SK-N-SH (cell line): ENCODE data around the gene RPS6KB2. TPM values are rescaled to one million over a fixed set of nuclear protein-coding genes. Genes with fewer than 3 reads are reported as not detected.

ENCODE experiments used
- CTCF ChIA-PET: fragments of 300-600, 350-600 bp; formaldehyde crosslinking; extraction: SDS; loops from one replicate; lab custom pipeline; 2021; lab: Yijun Ruan, JAX
- POLR2A ChIA-PET: fragments of 350-600 bp; sonication (Branson Sonifier 250); formaldehyde crosslinking; extraction: SDS; loops from one replicate; lab custom pipeline; 2020; ENCODE audit warnings: antibody characterized with exemption, inconsistent platforms; lab: Yijun Ruan, JAX
- DNase-seq: peaks from one replicate; pipeline ENCODE4 v3.0.0; 2012
- H2AFZ ChIP-seq: fragments of 200-600 bp; sonication (generic); 2 replicates; pipeline ENCODE4 v1.8.1; 2016; ENCODE audit warnings: antibody characterized with exemption, mild to moderate bottlenecking, low read depth
- H3F3A ChIP-seq: fragments of 200-600 bp; sonication (generic); replicated peaks from 2 replicates; pipeline ENCODE3; 2016; ENCODE audit warnings: antibody characterized with exemption, mild to moderate bottlenecking; ENCODE audit not compliant: insufficient read depth
- H3K27ac ChIP-seq, 2 experiments: fragments of 200-500 bp in 1 of 2; fragments of 200-600 bp in 1 of 2; sonication (Bioruptor generic) in 1 of 2; sonication (generic), shearing (Covaris generic) in 1 of 2; 2 replicates each; pipeline versions ENCODE4 v1.5.1 to v1.6.1; 2014 to 2016; ENCODE audit warnings: low read depth in 2 of 2, inconsistent platforms in 1 of 2, low read length in 1 of 2, mild to moderate bottlenecking in 1 of 2, mixed read lengths in 1 of 2
- H3K27me3 ChIP-seq: fragments of 200-600 bp; sonication (generic), shearing (Covaris generic); 2 replicates; pipeline ENCODE4 v1.6.1; 2016; ENCODE audit warnings: mixed run types; ENCODE audit not compliant: insufficient read depth
- H3K36me3 ChIP-seq, 2 experiments: fragments of 200-500 bp in 1 of 2; fragments of 200-600 bp in 1 of 2; sonication (Bioruptor generic) in 1 of 2; sonication (generic) in 1 of 2; replicated peaks in 1 of 2; 2 replicates each; pipeline versions ENCODE3 to v1.5.1; 2014 to 2016; ENCODE audit warnings: low read length in 1 of 2, mild to moderate bottlenecking in 1 of 2; ENCODE audit not compliant: insufficient read depth in 2 of 2, control insufficient read depth in 1 of 2
- H3K4me1 ChIP-seq, 2 experiments: fragments of 200-500 bp in 1 of 2; fragments of 200-600 bp in 1 of 2; sonication (Bioruptor generic) in 1 of 2; sonication (generic), shearing (Covaris generic) in 1 of 2; 2 replicates each; pipeline versions ENCODE4 v1.5.1 to v1.6.1; 2014 to 2016; ENCODE audit warnings: low read depth in 1 of 2, low read length in 1 of 2, mixed run types in 1 of 2; ENCODE audit not compliant: insufficient read depth in 2 of 2, control insufficient read depth in 1 of 2
- H3K4me2 ChIP-seq: fragments of 200-600 bp; sonication (generic), shearing (Covaris generic); 2 replicates; pipeline ENCODE4 v1.6.1; 2017; ENCODE audit warnings: mixed run types
- H3K4me3 ChIP-seq, 2 experiments: fragments of 200-500 bp in 1 of 2; fragments of 200-600 bp in 1 of 2; sonication (Bioruptor generic) in 1 of 2; sonication (generic), shearing (Covaris generic) in 1 of 2; 2 replicates each; pipeline versions ENCODE4 v1.5.1 to v1.8.1; 2014 to 2016; ENCODE audit warnings: low read depth in 2 of 2, inconsistent platforms in 1 of 2, low read length in 1 of 2, mild to moderate bottlenecking in 1 of 2, mixed read lengths in 1 of 2, moderate library complexity in 1 of 2
- H3K79me2 ChIP-seq: fragments of 200-600 bp; sonication (generic); 2 replicates; pipeline ENCODE4 v1.8.1; 2017; ENCODE audit warnings: mild to moderate bottlenecking; ENCODE audit not compliant: insufficient read depth
- H3K9ac ChIP-seq: fragments of 200-600 bp; sonication (generic); 2 replicates; pipeline ENCODE4 v1.6.1; 2017; ENCODE audit warnings: mixed run types
- H3K9me2 ChIP-seq: fragments of 200-600 bp; sonication (generic); 2 replicates; pipeline ENCODE4 v1.6.1; 2017; ENCODE audit warnings: mixed run types
- H3K9me3 ChIP-seq: fragments of 200-600 bp; sonication (generic); 2 replicates; pipeline ENCODE4 v1.6.1; 2017; ENCODE audit warnings: mixed run types, mild to moderate bottlenecking, moderate library complexity
- H4K20me1 ChIP-seq: fragments of 200-600 bp; sonication (generic); 2 replicates; pipeline ENCODE4 v1.6.1; 2017; ENCODE audit warnings: mild to moderate bottlenecking, mixed run types; ENCODE audit not compliant: insufficient read depth
- CHD2 ChIP-seq: fragments of 150-350 bp; IDR thresholded peaks from 2 replicates; pipeline ENCODE4 v1.6.1; 2018; ENCODE audit warnings: low read length; ENCODE audit not compliant: partially characterized antibody
- CTCF ChIP-seq: fragments of 200-600 bp; sonication (generic); IDR thresholded peaks from 2 replicates; pipeline ENCODE4 v1.6.1; 2017; ENCODE audit warnings: antibody characterized with exemption, mild to moderate bottlenecking, moderate library complexity
- ELF1 ChIP-seq: IDR thresholded peaks from 2 replicates; pipeline ENCODE4 v1.4.0; 2012
- EZH2phosphoT487 ChIP-seq: fragments of 200-600 bp; sonication (generic); IDR thresholded peaks from 2 replicates; pipeline ENCODE4 v1.6.1; 2017; ENCODE audit warnings: low read depth, mixed run types, mild to moderate bottlenecking, antibody characterized with exemption, moderate library complexity, borderline replicate concordance
- FOXJ3 ChIP-seq: sonication (generic); formaldehyde crosslinking; IDR thresholded peaks from 2 replicates; pipeline ENCODE4 v1.5.1; 2020; ENCODE audit warnings: mild to moderate bottlenecking, missing genetic modification reagents
- FOXM1 ChIP-seq: IDR thresholded peaks from 2 replicates; pipeline ENCODE4 v1.4.0; 2012; ENCODE audit warnings: low read depth, mild to moderate bottlenecking
- GABPA ChIP-seq: IDR thresholded peaks from 2 replicates; pipeline ENCODE4 v1.4.0; 2012; ENCODE audit warnings: low read depth, mild to moderate bottlenecking
- IRF3 ChIP-seq: fragments of 150-350 bp; IDR thresholded peaks from 2 replicates; pipeline ENCODE4 v1.6.1; 2016; ENCODE audit warnings: mild to moderate bottlenecking, low read depth, low read length
- JUND ChIP-seq: IDR thresholded peaks from 2 replicates; pipeline ENCODE4 v1.4.0; 2012
- MEF2A ChIP-seq: IDR thresholded peaks from 2 replicates; pipeline ENCODE4 v1.4.0; 2012; ENCODE audit warnings: low read depth, borderline replicate concordance
- PBX3 ChIP-seq: IDR thresholded peaks from 2 replicates; pipeline ENCODE4; 2012
- RAD21 ChIP-seq: IDR thresholded peaks from 2 replicates; pipeline ENCODE4 v1.6.1; 2012; ENCODE audit warnings: mild to moderate bottlenecking, low read length
- RCOR1 ChIP-seq: fragments of 150-350 bp; IDR thresholded peaks from 2 replicates; pipeline ENCODE4 v1.6.1; 2017; ENCODE audit warnings: antibody characterized with exemption, low read length
- RXRA ChIP-seq: IDR thresholded peaks from 2 replicates; pipeline ENCODE4 v1.4.0; 2012; ENCODE audit warnings: low read depth, mild to moderate bottlenecking, borderline replicate concordance
- TAF1 ChIP-seq: IDR thresholded peaks from 2 replicates; pipeline ENCODE4 v1.6.1; 2012; ENCODE audit warnings: low read depth, mild to moderate bottlenecking, low read length, moderate library complexity, borderline replicate concordance
- TCF12 ChIP-seq: IDR thresholded peaks from 2 replicates; pipeline ENCODE4 v1.4.0; 2012
- USF1 ChIP-seq: IDR thresholded peaks from 2 replicates; pipeline ENCODE4 v1.4.0; 2012; ENCODE audit warnings: low read depth, borderline replicate concordance
- USF2 ChIP-seq: fragments of 150-350 bp; IDR thresholded peaks from 2 replicates; pipeline ENCODE4 v1.6.1; 2017; ENCODE audit warnings: antibody characterized with exemption, low read length, low read depth, borderline replicate concordance
- YY1 ChIP-seq: IDR thresholded peaks from 2 replicates; pipeline ENCODE4 v1.4.0; 2012; ENCODE audit warnings: low read depth, mild to moderate bottlenecking
- ZBTB33 ChIP-seq: IDR thresholded peaks from 2 replicates; pipeline ENCODE4 v1.4.0; 2012; ENCODE audit warnings: low read depth, borderline replicate concordance
- WGBS: methylation state at CpG from one replicate; pipeline ENCODE4 v1.1.6; 2017; ENCODE audit warnings: low lambda C conversion rate; 5-methylcytosine and 5-hydroxymethylcytosine counted together
- polyA plus RNA-seq, 3 experiments: library from polyadenylated mRNA; depleted of rRNA; stranded (reverse); fragments of >200 nt; gene quantifications; 2 replicates each; pipeline ENCODE4 v1.2.3, GENCODE V29; 2012

RPS6KB2 gene
- polyA plus RNA-seq, 1 of the 3 experiments (the other 2 are of a cell fraction): 52.0 TPM

GRCh38 chr11:67406969-67407687 lies 21.2 kb upstream of the RPS6KB2 start (continued):
- TF ChIP-seq PBX3 (no peak), USF1 (no peak)

GRCh38 chr11:67407688-67408163 lies 20.6 kb upstream of the RPS6KB2 start:
- H4K20me1 ChIP-seq: no peaks in the 10 kb centered on the region
- no peaks in the 10 kb centered on the region for H3K9me3 ChIP-seq
- H3K4me3 ChIP-seq: no peak overlapping the region
- H3K79me2 ChIP-seq: no peaks in the 10 kb centered on the region
- no peak overlapping the region for H3K4me2 ChIP-seq
- POLR2A ChIA-PET: no interaction called here
- H3K36me3 ChIP-seq: no peaks in the 10 kb centered on the region
- H2AFZ ChIP-seq: no peak overlapping the region
- no peak for TF ChIP-seq ELF1
- no peak for TF ChIP-seq YY1
- no peak for TF ChIP-seq MEF2A
- no peak for TF ChIP-seq EZH2phosphoT487
- no peak for TF ChIP-seq TAF1
- TF ChIP-seq CHD2: no peak
- no peak for TF ChIP-seq IRF3
- TF ChIP-seq CTCF: no peak
- no peak for TF ChIP-seq JUND
- no peak for TF ChIP-seq GABPA
- no peak for TF ChIP-seq TCF12
- no peak for TF ChIP-seq ZBTB33
- TF ChIP-seq FOXJ3 (CRISPR knock-in tag): no peak
- TF ChIP-seq PBX3: no peak
- TF ChIP-seq RXRA: no peak
- no peak for TF ChIP-seq USF2
- no peak for TF ChIP-seq FOXM1
- no peak for TF ChIP-seq RAD21
- TF ChIP-seq RCOR1: no peak
- TF ChIP-seq, all 33 proteins: peak for 0
- Histone ChIP-seq H3K9ac (no peak overlapping the region), H3K27me3 (no peaks in the 10 kb centered on the region), H3K4me1 (no peaks in the 10 kb centered on the region), H3K27ac (no peak overlapping the region), H3K9me2 (no peaks in the 10 kb centered on the region), H3F3A (no peaks in the 10 kb centered on the region)
- DNase-seq: no peak
- CTCF ChIA-PET: interaction anchor here (1.0 to 1.6 kb wide), 2 partner anchors 25 to 99 kb away, joined by 3 to 4 read pairs; no protein-coding TSS in a partner anchor
- 71% methylated on average over 11 of the region's 12 CpGs for whole genome bisulfite sequencing
